Caki2 (cell line): ENCODE measurements around the gene CTNNA3. TPM values are rescaled to one million over a fixed set of nuclear protein-coding genes. Genes with fewer than 3 reads are reported as not detected.

ENCODE experiments used
- DNase-seq: peaks from one replicate; pipeline ENCODE4 v3.0.0-alpha.2; 2015; ENCODE audit warnings: low read depth
- in situ Hi-C: cut with HindIII; loops from 2 replicates; pipeline ENCODE4 v1.10.0; 2016; ENCODE audit warnings: low sequenced_read_pairs, low pct_unique_long_range_greater_than_20kb, mixed read lengths
- total RNA-seq: library from RNA; depleted of rRNA; stranded (reverse); fragments of >200 nt; shearing (Covaris generic); gene quantifications from 2 replicates; pipeline ENCODE4 v1.2.3, GENCODE V29; 2014; ENCODE audit warnings: low replicate concordance

CTNNA3 gene
- total RNA-seq, 1 experiment from 2014 or later: not detected

DNA sequence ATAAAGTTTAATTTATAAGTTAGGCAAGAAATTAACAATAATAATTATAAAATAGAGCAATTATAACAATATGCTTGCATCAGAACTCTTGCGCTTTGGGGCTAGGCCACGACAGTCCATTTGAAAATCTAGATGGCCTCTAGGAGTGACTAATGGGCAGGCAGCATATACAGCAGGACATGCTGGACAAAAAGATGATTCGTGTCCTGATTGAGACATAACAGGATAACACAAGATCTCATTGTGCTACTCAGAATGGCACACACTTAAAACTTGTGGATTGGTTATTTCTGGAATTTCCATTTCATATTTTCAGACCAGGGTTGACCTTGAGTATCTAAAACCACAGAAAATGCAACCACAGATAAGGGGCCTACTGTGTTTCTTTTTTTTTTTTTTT lies 27.5 kb downstream of the CTNNA3 start:
- no peak for DNase-seq
- in situ Hi-C loops: no loop called here

DNA sequence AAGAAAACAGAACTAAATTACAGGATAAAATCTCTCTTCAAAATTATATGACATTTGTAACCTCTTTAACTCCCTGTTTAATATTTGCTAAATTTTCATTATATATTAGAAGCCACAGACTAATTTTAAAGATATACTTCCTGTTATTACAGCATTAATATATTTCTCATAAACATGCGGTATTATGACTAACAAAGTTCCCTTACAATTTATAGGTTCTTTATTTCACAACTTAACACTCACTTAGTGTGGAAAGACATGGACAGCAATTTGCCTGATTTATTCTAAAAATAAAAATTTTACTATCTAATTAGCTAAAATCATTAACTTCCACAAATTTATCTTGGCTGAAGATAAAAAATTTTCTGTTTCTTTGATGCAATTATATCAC lies 29.0 kb downstream of the CTNNA3 start:
- no peak for DNase-seq
- in situ Hi-C loops: no loop called here

DNA sequence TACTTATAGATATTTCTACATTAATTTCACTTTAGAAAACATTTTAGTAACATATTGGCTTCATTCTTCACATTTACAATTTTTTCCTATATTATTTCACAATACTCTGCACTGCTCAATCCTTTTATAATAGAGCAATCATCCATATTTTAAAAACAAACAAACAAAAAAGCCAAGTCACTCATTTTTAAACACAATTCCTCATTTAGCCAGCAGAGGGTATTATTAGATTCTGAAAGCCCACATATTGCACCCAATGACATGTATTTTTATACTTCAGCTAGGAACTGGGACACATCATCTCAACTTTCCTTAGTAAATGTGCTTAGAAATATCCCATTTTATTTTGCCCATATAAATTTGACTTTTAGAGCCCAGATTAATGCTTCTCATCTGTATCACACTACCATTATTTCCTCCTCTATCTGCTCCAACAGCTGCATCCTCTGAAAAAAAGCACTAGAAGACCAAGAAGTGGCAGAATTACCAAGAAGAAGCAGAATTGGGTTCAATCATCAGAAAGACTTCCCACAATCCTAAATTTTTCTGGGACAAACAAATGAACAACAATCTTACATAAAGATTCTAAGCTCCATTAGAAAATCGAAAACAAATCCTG lies 29.5 kb downstream of the CTNNA3 start:
- in situ Hi-C loops: no loop called here
- DNase-seq: peak; percentile 60

DNA sequence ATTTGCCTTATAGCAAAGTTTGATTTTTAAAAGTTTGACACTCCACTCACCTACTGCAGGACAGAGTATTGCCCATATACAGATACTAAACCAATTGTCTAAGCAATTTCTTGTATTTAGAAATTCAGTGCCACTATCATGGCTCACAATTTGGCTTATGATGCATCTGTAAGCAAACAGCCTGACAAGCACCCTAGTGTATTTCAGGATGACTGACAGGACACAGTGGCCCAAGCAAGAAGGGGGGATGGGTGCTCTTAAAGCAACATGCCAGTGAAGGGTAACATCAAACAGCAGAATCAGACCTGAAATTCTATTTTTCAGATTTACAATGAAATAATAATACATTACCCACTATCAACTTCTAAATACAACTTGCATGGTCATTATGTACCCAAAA lies 30.5 kb downstream of the CTNNA3 start:
- DNase-seq: no peak
- in situ Hi-C loops: no loop called here

DNA sequence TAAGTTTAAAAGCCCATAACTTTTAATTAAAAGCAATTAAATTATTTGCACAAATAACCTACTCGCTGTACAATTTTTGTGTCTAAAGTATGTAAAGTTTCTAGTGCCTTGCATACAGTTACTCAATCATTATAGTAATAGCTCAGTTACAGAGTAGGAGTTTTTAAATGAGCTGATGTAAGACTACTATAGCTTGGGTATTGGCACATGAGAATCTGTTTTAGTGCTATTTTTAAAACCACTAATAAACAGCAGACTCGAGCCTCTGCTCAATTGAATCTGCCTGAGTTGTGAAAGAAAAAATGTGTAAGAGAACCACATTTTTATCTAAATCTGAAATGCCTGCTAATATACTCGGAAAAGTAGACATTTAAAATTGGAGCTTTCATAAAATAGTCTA lies 31.1 kb downstream of the CTNNA3 start:
- no peak for DNase-seq
- in situ Hi-C loops: no loop called here

DNA sequence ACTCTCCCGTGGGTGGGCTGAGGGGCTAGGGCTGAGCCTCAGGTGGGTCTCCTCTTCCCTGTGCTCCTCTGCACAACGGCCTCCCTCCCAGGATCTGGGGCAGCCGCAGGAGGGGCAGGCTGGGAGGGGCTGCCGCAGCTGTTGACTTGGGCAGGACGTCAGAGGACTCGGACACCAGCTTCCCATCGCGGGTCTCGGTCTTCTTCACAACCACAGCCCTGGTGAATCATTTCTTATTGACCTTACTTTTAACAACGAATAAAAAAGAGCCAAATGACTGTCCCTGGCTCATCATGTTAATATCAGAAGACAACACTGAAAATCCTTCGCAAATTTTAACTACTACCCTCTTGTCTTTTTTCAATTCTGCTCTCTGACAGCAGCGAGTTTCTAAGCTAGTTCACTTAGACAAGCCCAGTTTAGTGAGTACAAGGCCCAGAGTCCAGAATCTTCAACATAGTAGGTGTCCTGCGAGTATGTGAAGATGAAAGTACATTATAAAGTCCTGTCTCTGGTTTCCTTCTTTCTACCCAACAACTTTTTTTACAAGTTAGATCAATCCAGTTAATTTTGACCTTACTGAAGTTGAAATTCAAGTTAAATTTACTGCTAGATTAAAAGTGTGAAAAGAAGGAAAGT lies 32.4 kb downstream of the CTNNA3 start:
- in situ Hi-C loops: no loop called here
- no peak for DNase-seq

DNA sequence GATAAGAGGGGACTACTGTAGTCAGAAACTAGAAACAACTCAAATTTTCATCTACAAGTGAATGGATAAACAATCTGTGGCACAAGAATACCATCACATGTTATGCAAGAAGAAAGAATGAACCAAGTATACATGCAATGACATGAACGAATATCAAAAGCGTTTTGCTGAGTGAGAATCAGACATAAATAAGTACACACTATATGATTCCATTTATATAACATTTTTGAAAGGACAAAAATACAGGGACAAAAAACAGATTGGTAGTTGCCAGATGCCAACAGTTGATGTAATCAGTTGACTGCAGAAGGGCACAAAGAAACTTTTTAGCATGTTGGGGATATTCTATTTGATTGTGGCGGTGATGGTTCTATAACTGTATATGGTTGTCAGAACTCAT lies 33.6 kb downstream of the CTNNA3 start:
- in situ Hi-C loops: no loop called here
- no peak for DNase-seq

DNA sequence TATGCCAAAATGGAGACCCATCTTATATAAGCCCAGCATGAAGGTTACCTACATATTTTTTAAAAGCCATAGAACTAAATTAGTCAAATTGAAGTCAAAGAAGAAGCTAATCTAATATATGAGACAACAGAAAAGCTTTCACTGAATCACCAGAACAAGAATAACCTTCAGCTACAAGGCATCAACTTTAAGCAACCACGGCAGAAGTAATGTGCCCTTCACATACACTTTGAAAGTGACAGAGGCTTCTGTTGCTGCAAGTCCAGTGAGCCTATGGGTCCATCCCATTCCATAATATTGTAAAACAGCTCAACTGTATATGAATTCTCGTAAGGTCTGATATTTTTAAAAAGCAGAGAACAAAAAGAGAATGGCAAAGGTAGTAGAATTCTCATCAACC lies 36.5 kb downstream of the CTNNA3 start:
- in situ Hi-C loops: no loop called here
- no peak for DNase-seq

DNA sequence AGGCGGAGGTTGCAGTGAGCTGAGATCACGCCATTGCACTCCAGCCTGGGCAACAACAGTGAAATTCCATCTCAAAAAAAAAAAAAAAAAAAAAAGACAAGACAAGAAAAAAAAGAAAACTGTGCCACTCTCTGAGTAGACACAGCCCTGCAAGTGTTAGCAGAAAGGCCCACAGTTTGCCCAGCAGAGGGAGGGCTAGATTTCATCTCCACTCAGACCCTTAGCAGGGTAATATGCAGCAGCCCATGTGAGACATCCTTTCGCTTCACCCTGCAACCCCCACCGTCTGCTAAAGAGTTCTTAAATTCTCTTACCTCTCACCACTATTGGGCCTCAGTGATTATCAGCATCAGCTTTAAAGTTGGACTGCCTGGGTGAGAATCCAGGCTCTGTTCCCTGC lies 38.2 kb downstream of the CTNNA3 start:
- DNase-seq: no peak
- in situ Hi-C loops: no loop called here

DNA sequence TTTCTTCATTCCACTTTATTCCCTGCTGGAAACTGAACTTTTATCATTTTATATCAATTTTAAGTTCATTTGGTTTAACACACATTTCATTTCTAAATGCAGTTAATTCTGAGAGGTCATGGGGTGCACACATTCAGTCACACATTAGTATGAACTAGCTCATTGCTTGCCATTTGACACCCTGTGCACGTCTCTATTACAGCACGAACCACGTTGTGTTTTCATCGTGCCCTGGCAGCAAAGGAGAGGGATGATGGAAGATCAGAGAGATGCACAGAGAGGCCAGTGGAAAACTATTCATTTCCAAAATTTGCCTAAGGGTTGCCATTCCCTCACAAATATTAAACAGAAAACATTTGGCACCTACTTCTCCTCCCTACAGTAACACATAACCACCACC lies 45.4 kb downstream of the CTNNA3 start:
- in situ Hi-C loops: no loop called here
- no peak for DNase-seq

DNA sequence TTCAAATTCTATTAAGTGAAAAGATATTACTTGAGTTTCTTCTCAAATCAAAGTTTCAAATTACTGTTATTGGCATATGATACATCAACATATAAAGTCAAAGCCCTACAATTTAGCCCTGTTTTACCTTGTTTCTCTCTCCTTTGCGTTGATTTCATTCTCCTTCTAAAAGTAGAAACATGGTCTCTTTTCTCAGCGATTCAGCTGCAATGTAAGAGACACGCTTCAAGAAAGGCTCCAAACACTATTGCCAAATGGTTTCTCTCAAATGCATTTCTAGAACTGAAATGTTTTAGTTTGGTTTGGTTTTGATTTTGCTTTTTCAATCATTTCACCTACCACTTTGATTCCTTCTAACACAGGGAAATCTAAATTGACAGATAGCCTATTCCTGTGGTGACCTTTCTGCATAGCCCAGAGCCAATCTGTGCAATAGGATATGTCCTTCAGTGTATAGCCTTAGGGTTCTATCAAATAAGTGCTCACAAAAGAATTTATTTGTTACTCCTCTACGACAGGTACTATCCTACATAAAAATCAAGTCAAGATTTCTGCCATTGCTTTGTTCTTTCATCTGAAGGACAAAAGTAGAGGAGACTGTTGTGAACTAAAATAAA lies 47.3 kb downstream of the CTNNA3 start:
- no peak for DNase-seq
- in situ Hi-C loops: no loop called here

DNA sequence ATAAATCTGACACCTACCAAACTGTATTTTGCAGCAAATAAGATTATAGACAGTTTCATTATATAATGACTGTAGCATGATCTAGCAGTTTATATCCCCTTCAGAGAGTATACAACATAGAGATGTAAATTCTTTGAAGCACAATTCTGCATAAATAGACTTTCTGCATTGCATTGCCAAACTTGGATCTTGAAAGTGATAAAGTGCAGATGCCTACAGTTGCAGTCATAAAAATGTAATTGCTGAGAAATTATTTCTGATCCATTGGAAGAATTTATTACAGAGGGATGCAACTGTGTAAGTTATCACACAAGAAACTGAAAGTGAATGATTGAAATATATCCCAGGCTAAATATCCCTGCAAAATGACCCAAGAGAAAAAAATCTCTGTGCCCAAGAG lies 65.1 kb downstream of the CTNNA3 start:
- no peak for DNase-seq
- in situ Hi-C loops: no loop called here

DNA sequence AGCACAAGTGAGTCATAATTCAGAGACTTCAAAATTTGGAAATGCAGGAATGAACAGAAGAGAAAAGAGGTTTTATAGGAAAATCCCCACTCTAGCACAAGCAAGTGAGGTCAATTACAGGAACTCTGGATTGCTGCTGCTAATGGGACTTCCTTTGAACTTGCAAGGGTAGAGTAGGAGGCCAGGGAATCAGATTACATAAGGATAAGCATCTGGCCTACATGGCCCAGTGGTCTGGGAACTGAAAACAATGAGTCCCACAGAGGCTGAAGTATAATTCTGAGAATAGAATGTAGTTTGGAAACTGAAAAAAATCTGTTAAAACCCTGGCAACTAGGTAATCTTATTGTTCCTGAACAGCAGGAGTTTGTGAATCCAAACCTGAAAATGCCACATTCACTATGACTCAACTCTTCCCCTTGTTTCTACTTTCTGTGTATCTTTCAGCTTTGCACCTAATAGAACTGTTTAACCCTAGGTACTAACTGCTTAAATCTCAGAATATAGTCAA lies 66.5 kb downstream of the CTNNA3 start:
- in situ Hi-C loops: no loop called here
- peak; percentile 67 for DNase-seq

DNA sequence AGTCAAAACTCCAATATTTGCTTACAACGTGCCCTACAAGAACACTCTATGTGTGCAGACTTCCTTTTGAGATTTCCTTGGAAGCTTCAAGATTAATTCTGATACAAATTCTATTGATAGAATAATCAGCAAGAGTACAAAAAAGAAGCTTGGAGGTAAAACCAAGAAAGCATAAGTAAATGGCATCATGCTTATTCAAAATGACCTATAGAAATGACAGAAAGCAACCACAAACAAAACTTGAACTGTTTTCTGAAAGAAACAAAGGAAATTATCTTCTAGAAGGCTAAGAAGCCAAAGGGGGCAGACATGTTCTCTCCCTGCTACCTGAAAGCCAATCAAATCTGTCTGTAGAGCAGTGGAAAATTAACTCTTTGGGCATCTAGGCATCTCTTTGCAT lies 73.0 kb downstream of the CTNNA3 start:
- DNase-seq: no peak
- in situ Hi-C loops: no loop called here

DNA sequence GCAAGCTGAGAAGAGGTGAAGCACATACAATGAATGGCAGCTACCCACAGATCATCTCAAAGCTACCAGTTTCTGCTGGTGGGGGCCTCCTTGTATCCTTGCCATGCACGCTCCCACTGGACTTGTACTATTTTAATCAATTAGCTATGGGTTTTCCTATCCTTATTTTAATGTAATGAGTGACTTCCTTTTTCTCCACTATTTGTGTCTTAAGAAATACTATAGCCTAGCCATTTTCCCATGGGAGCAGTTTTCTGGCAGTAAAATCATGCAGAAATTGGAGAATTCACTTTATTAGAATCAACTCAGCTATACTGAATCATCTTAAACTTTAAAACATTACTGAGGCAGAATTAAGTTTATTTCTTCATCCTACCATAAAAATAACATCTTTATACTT lies 73.5 kb downstream of the CTNNA3 start:
- DNase-seq: no peak
- in situ Hi-C loops: no loop called here

DNA sequence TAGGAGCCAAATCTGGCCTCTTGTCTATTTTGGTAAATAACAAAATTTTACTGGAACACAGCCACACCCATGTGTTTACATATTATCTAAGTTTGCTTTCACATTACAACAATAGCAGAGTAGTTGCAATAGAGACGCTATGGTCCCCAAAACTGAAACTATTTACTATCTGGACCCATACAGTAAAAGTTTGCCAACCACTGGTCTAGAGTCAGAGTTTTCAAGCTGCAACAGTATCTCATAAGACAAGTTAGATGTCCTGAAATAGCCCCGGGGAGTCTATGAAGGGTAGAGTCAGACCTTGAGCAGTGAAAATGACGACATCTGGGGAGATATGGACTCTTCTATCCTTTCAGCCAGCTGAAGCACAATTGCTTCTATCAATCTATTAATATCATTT lies 74.2 kb downstream of the CTNNA3 start:
- no peak for DNase-seq
- in situ Hi-C loops: no loop called here

DNA sequence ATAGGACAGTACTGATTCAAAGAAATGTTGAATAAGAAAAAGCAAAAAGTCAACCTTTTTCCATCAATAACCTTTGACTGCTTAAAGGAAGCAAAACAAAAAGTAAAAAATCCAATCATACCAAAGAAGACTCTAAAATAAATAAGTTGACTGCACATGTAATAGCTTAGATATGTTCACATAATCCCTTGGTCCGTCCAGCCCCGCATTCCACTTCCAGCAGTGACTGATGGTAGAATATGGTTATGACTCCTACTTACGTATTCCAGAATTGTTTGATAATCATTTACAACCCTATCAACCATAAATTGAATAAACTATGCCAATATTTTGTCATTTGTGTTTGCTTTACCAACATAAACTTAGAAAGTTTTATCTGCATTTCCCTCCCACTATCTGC lies 77.9 kb downstream of the CTNNA3 start:
- DNase-seq: no peak
- in situ Hi-C loops: no loop called here

DNA sequence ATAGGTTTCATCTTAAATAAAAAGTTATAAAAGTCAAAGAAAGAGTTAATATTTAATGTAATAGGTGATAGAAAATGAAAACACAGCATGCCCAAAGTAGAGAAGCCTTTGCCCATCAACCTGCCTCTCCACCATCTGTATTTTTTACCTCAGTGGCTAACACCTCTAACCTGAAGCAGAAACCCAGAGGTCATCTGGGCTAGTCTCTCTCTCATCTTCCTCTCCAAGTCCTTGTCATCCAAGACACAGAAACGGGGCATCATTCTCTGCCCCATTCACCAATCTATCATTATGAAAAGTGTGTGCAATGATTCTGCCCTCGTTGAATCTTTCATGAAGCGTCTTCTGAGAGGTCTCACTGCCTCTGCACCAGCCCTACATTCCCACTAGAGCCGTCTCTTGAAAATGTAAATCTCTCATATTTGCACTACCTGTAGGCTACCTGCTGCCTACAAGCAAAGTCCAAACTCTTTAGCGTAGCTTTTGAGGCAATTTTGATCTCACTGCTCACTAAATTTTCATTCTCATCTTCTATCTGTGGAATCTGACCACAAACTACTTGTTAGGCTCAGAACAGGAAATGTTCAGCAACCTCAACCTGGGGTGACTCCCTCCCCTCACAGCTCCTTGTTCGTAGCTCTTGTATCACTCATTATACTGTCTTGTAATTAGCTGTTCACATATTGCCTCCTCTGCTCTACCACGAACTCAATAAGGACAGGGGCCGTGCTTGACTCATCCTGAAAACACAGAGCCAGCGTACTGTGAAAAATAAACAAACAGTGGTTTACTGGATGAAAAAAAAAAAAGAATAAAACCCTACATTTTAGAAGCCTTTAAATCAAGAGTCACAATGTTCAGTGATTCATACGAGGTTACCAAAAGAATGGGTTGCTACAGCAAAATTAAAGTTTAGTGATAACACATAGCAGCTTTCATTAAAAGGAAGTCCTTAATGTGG lies 83.1 kb downstream of the CTNNA3 start:
- in situ Hi-C loops: no loop called here
- DNase-seq: peak; percentile 71

DNA sequence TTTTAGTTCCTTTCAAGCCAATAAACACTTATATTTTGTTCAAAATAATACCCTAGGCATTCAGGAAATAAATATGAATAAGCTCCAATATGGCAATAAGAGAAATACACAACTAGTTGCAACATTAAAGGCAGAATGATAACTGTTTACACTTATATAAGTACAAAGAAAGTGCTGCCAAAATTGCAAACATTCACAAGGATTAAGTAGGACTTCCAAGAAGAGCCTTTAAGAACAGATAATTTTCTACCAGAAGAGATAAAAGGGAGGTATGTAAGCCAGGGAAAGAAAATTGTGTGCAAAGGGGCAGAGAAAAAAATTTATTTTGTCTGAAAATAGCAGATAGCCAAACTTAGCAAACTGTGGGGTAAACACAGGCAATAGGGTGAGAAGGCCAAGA lies 83.8 kb downstream of the CTNNA3 start:
- in situ Hi-C loops: no loop called here
- DNase-seq: no peak
